SK-N-MC (cell line): ENCODE data around the gene ZNF319.

Experiments
- EZH2 ChIP-seq: fragments of 200-600 bp; sonication (generic); IDR thresholded peaks from one replicate; pipeline ENCODE4 v1.6.1; 2017; ENCODE audit warnings: antibody characterized with exemption
- POLR2AphosphoS5 ChIP-seq: IDR thresholded peaks from 2 replicates; pipeline ENCODE4 v1.6.1; 2012; ENCODE audit warnings: mild to moderate bottlenecking, low read depth, low read length, borderline replicate concordance

GRCh38 chr16:57984443-57985203 is 15.8 kb downstream of the ZNF319 start:
- TF ChIP-seq POLR2AphosphoS5, result no peak
- TF ChIP-seq EZH2, result no peak
